Testis (tissue), 2 donors: ENCODE results near the gene ADRM1.

Experiments
- CTCF ChIP-seq, 3 experiments: fragments of 450-650 bp in 2 of 3; fragments of 200-600 bp in 1 of 3; sonication (generic) in 1 of 3; IDR thresholded peaks; one replicate each; pipeline ENCODE4 v1.5.1; 2016 to 2019; ENCODE audit warnings: antibody characterized with exemption in 3 of 3, mild to moderate bottlenecking in 2 of 3, moderate library complexity in 1 of 3
- POLR2A ChIP-seq: fragments of 450-650 bp; IDR thresholded peaks from one replicate; pipeline ENCODE4 v1.6.1; 2017; ENCODE audit warnings: antibody characterized with exemption, mild to moderate bottlenecking, moderate library complexity

DNA sequence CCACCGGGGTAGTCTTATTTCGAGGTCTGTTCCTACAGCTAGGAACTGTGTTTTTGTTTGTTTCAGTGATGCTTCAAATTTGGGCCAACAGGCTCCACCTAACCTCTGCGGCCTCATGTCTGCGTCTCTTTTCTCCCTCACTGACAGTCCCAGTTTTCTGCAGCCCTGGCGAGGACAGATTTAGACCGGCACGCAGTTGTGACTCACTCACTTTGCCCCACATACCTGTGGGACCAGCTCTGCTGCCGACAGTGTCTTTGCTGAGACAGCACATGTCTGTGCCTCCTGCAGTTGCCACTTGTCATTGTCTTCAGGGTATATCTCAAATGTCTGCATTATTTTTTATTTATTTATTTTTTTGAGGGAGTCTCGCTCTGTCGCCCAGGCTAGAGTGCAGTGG lies 35.3 kb upstream of the ADRM1 start:
- TF ChIP-seq CTCF (IDR thresholded peaks at IDR 0.05) (no peak), POLR2A (no peak)
